ENCODE results near the gene ARFIP1.

Gene ARFIP1

DNA sequence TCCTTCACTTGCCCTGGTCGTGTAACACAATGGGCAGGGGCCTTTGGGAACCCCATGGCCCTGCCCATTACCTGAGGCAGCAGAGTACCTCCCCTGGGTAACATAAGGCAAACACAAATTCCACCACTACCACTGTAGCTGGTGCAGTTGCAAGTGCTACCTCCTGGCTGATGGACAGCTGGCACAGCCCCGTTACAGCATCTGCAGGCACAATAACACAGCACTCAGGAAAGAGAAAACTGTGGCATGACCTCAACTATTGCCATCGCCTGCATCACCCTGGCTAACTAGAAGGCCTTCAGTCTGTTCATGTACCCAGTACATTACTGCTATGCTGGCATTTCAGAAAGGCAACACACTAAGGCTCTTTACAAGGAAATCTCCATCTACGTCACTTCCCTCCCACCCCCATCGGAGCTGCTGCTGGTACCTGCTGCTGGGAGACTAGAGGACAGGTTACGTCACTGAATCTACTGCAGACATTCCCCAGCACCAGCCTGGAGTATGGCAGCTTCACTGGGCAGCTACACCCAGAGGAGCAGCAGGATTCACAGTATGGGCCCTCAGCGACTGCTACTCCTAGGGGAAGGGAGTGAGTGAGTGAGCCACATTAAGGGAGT is 39.4 kb downstream of the ARFIP1 start:
- in situ Hi-C loops (cut with HindIII; ENCODE audit: low sequenced_read_pairs), result no loop called here
- no peak for DNase-seq (ENCODE audit: low read depth, low spot score)
- no peak overlapping the region for H3K4me3 ChIP-seq (ENCODE audit: low read depth, low read length)
- TF ChIP-seq, protein P1, sequence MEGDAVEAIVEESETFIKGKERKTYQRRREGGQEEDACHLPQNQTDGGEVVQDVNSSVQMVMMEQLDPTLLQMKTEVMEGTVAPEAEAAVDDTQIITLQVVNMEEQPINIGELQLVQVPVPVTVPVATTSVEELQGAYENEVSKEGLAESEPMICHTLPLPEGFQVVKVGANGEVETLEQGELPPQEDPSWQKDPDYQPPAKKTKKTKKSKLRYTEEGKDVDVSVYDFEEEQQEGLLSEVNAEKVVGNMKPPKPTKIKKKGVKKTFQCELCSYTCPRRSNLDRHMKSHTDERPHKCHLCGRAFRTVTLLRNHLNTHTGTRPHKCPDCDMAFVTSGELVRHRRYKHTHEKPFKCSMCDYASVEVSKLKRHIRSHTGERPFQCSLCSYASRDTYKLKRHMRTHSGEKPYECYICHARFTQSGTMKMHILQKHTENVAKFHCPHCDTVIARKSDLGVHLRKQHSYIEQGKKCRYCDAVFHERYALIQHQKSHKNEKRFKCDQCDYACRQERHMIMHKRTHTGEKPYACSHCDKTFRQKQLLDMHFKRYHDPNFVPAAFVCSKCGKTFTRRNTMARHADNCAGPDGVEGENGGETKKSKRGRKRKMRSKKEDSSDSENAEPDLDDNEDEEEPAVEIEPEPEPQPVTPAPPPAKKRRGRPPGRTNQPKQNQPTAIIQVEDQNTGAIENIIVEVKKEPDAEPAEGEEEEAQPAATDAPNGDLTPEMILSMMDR (IDR thresholded peaks at IDR 0.05; ENCODE audit: low read depth, low read length), result no peak

GRCh38 chr4:152820073-152820472 is 40.3 kb downstream of the ARFIP1 start:
- no peak overlapping the region for H3K4me3 ChIP-seq (ENCODE audit: low read depth, low read length)
- DNase-seq (ENCODE audit: low read depth, low spot score), result no peak
- TF ChIP-seq, protein P1 (IDR thresholded peaks at IDR 0.05; ENCODE audit: low read depth, low read length), result no peak
- in situ Hi-C loops (cut with HindIII; ENCODE audit: low sequenced_read_pairs), result no loop called here

GRCh38 chr4:152822323-152822722 is 42.6 kb downstream of the ARFIP1 start:
- in situ Hi-C loops (cut with HindIII; ENCODE audit: low sequenced_read_pairs), result no loop called here
- DNase-seq (ENCODE audit: low read depth, low spot score), result no peak

GRCh38 chr4:152824561-152824960 is 44.8 kb downstream of the ARFIP1 start:
- DNase-seq (ENCODE audit: low read depth, low spot score), result no peak
- in situ Hi-C loops (cut with HindIII; ENCODE audit: low sequenced_read_pairs), result no loop called here
- no peak overlapping the region for H3K4me3 ChIP-seq (ENCODE audit: low read depth, low read length)
- TF ChIP-seq, protein P1 (IDR thresholded peaks at IDR 0.05; ENCODE audit: low read depth, low read length), result no peak

More at GRCh38 chr4:152822323-152822722, 42.6 kb downstream of the ARFIP1 start:
- TF ChIP-seq, protein P1 (IDR thresholded peaks at IDR 0.05; ENCODE audit: low read depth, low read length), result no peak
- no peak overlapping the region for H3K4me3 ChIP-seq (ENCODE audit: low read depth, low read length)

GRCh38 chr4:152825336-152825735 is 45.6 kb downstream of the ARFIP1 start:
- TF ChIP-seq, protein P1 (IDR thresholded peaks at IDR 0.05; ENCODE audit: low read depth, low read length), result no peak
- DNase-seq (ENCODE audit: low read depth, low spot score), result no peak
- in situ Hi-C loops (cut with HindIII; ENCODE audit: low sequenced_read_pairs), result no loop called here
- H3K4me3 ChIP-seq (ENCODE audit: low read depth, low read length), result no peak overlapping the region

DNA sequence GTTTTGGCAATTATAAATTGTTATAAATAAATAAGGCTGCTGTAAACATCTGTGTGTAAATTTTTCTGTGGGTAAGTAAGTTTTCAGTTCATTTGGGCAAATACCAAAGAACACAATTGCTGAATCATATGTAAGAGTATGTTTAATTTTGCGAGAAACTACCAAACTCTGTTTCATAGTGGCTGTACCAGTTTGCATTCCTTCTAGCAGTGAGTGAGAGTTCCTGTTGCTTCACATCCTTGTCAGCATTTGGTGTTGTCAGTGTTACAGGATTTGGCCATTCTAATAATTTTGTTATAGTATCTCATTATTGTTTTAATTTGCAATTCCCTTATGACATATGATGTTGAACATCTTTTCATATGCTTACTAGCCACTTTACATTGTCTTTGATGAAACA is 48.4 kb downstream of the ARFIP1 start:
- DNase-seq (ENCODE audit: low read depth, low spot score), result no peak
- in situ Hi-C loops (cut with HindIII; ENCODE audit: low sequenced_read_pairs), result no loop called here
- no peak overlapping the region for H3K4me3 ChIP-seq (ENCODE audit: low read depth, low read length)
- TF ChIP-seq, protein P1 (IDR thresholded peaks at IDR 0.05; ENCODE audit: low read depth, low read length), result no peak
